Stomach (tissue), 9 donors: Measurements from ENCODE around the gene SLC15A3. TPM values are rescaled to one million over a fixed set of nuclear protein-coding genes. Genes with fewer than 3 reads are reported as not detected.

Experiments
- DNase-seq, 2 donors: peaks; one replicate each; pipeline versions ENCODE4 v3.0.0 to v3.0.0-alpha.2; 2013 to 2019
- H3K27ac ChIP-seq, 5 donors: fragments of 200-600 bp in 4 of 5; sonication (generic) in 4 of 5; one replicate each; pipeline ENCODE4 v1.5.1; 2013 to 2019; ENCODE audit warnings: mild to moderate bottlenecking in 1 of 5, moderate library complexity in 1 of 5
- H3K27me3 ChIP-seq, 3 donors: fragments of 200-600 bp; sonication (generic); one replicate each; pipeline ENCODE4 v1.5.1; 2017 to 2019; ENCODE audit warnings: mixed run types in 1 of 3
- H3K36me3 ChIP-seq, 4 donors: fragments of 200-600 bp; sonication (generic); 1 replicate in 3 of 4; 2 replicates in 1 of 4; pipeline ENCODE4 v1.5.1; 2016 to 2019
- H3K4me1 ChIP-seq, 4 donors: fragments of 200-600 bp; sonication (generic); one replicate each; pipeline ENCODE4 v1.5.1; 2016 to 2019
- H3K4me3 ChIP-seq, 4 donors: fragments of 200-600 bp; sonication (generic) in 3 of 4; one replicate each; pipeline ENCODE4 v1.5.1; 2016 to 2019; ENCODE audit warnings: mild to moderate bottlenecking in 1 of 4
- H3K9me3 ChIP-seq, 4 donors: fragments of 200-600 bp; sonication (generic); one replicate each; pipeline ENCODE4 v1.5.1; 2016 to 2019
- EP300 ChIP-seq: sonication (generic); formaldehyde crosslinking; IDR thresholded peaks from one replicate; pipeline ENCODE4 v1.6.1; 2017; ENCODE audit warnings: antibody characterized with exemption
- POLR2A ChIP-seq, 4 donors: fragments of 450-650 bp; IDR thresholded peaks; one replicate each; pipeline ENCODE4 v1.6.1; 2016; ENCODE audit warnings: antibody characterized with exemption in 4 of 4, control low read depth in 2 of 4, mild to moderate bottlenecking in 1 of 4, moderate library complexity in 1 of 4
- POLR2AphosphoS5 ChIP-seq, 3 donors: sonication (generic); formaldehyde crosslinking; IDR thresholded peaks; one replicate each; pipeline ENCODE4 v1.6.1; 2016; ENCODE audit warnings: antibody characterized with exemption in 3 of 3
- WGBS, 5 donors: extraction: QIAGEN DNeasy Blood & Tissue Kit in 3 of 5; methylation state at CpG; one replicate each; pipeline versions ENCODE4 v1.1.5 to v1.1.7; 2013 to 2018; 5-methylcytosine and 5-hydroxymethylcytosine counted together
- intact Hi-C: fragments of 100-400 bp; cut with DNase I; formaldehyde crosslinking; loops from one replicate; pipeline ENCODE4 v1.15.1; 2023; ENCODE audit warnings: low total_unique reads
- polyA plus RNA-seq, 3 donors: library from polyadenylated mRNA; stranded (reverse); fragments of 200-250 nt; gene quantifications; one replicate each; pipeline ENCODE4 v1.2.3, GENCODE V29; 2013
- small RNA-seq, 4 donors: library from RNA; depleted of rRNA; stranded (forward); fragments of <200 nt; gene quantifications; one replicate each; pipeline ENCODE3, GENCODE V24; 2016
- total RNA-seq, 5 donors: library from RNA; depleted of rRNA; stranded (reverse); fragments of >200 nt; gene quantifications; one replicate each; pipeline versions ENCODE4 v1.1.0 to v1.2.3, GENCODE V29; 2014 to 2016
- TF ChIP-seq, protein P1 (sequence below), 7 experiments: fragments of 450-650 bp in 4 of 7; fragments of 200-600 bp in 3 of 7; sonication (generic) in 3 of 7; IDR thresholded peaks; one replicate each; pipeline ENCODE4 v1.5.1; 2016 to 2019; ENCODE audit warnings: antibody characterized with exemption in 7 of 7, control low read depth in 2 of 7, mild to moderate bottlenecking in 1 of 7
- donor health status: healthy with polysubstance abuse.
- donor health status: Bipolar disorder and iron deficiency.
- donor health status: healthy.

Gene SLC15A3
- total and polyA plus RNA-seq, 8 donors = 7.9 to 33.6 (median 20.7) TPM

DNA sequence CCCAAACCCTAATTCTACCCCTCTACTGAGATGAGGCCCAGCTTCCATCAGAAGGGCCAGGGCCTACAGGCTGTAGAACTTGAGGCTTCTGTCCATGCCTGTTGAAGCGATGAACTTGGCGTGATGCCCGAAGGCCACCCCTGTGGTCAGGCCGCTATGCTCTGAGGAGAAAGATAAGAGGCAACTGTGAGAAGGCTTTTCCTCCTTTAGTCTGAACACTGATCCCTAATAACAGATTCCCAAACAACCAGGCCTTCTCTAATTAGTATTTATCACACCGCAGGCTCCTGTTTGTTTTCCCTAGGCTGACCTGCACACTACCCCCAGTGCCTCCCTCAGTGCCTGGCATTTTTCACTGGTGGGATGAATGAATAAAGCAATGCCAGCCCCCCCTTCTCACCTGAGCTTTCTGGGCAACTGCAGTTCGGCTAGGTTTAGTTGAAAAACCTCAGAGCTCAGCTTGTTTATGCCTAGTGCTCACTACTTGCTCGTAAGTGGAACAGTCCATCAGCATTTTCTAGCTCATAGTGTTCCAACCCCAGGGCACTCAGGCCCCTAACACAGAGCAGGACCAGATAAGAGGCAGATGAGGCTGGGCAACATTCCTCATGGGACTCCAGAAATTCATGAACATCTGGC lies 60.8 kb downstream of the SLC15A3 start:
- H3K4me1 ChIP-seq = peaks cover 0 to 20% (median 11%) of the 10 kb centered on the region in 4 donors
- WGBS, 5 donors = 56 to 70% (median 64%) methylated on average over 7 of the region's 7 CpGs
- intact Hi-C loops = no loop called here
- no peak overlapping the region for H3K27ac ChIP-seq
- peak in 1 of 2 donors; percentile 50 for DNase-seq
- peaks cover 28 to 70% (median 66%) of the 10 kb centered on the region in 4 donors for H3K36me3 ChIP-seq
- TF ChIP-seq POLR2AphosphoS5 (IDR thresholded peaks at IDR 0.05) = no peak
- TF ChIP-seq, protein P1, sequence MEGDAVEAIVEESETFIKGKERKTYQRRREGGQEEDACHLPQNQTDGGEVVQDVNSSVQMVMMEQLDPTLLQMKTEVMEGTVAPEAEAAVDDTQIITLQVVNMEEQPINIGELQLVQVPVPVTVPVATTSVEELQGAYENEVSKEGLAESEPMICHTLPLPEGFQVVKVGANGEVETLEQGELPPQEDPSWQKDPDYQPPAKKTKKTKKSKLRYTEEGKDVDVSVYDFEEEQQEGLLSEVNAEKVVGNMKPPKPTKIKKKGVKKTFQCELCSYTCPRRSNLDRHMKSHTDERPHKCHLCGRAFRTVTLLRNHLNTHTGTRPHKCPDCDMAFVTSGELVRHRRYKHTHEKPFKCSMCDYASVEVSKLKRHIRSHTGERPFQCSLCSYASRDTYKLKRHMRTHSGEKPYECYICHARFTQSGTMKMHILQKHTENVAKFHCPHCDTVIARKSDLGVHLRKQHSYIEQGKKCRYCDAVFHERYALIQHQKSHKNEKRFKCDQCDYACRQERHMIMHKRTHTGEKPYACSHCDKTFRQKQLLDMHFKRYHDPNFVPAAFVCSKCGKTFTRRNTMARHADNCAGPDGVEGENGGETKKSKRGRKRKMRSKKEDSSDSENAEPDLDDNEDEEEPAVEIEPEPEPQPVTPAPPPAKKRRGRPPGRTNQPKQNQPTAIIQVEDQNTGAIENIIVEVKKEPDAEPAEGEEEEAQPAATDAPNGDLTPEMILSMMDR (IDR thresholded peaks at IDR 0.05) = no peak
- no peak for TF ChIP-seq POLR2A (IDR thresholded peaks at IDR 0.05)
- no peak for TF ChIP-seq EP300
- no peaks in the 10 kb centered on the region for H3K9me3 ChIP-seq
- no peak overlapping the region for H3K4me3 ChIP-seq
- H3K27me3 ChIP-seq = no peaks in the 10 kb centered on the region

DNA sequence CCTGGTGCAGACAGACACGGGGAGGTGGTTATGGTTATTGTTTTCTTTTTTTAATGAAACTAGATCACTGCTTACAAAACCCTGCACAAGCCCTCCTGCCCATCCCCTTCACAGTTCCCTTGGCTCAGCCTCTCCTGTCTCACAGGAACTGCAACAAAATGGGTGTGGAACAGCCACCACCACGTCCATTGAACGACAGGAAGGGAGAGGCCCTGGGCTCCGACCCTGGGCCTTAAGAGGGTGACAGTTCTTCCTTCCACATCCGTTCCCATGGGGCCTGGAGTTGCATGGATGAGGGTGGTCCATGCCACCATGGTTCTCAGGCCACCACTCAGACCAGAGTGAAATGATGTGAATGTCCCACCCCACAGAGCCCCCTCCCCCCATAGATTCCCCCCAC lies 61.3 kb downstream of the SLC15A3 start:
- Histone ChIP-seq H3K4me1 (peaks cover 0 to 20% (median 11%) of the 10 kb centered on the region in 4 donors), H3K4me3 (no peak overlapping the region), H3K36me3 (peaks cover 23 to 65% (median 61%) of the 10 kb centered on the region in 4 donors), H3K9me3 (no peaks in the 10 kb centered on the region), H3K27me3 (no peaks in the 10 kb centered on the region), H3K27ac (no peak overlapping the region)
- DNase-seq = no peak
- 67 to 73% (median 68%) methylated on average over 5 of the region's 5 CpGs for WGBS, 5 donors
- intact Hi-C loops = no loop called here
- TF ChIP-seq, protein P1 (IDR thresholded peaks at IDR 0.05) = no peak
- TF ChIP-seq POLR2AphosphoS5 (IDR thresholded peaks at IDR 0.05) = no peak

DNA sequence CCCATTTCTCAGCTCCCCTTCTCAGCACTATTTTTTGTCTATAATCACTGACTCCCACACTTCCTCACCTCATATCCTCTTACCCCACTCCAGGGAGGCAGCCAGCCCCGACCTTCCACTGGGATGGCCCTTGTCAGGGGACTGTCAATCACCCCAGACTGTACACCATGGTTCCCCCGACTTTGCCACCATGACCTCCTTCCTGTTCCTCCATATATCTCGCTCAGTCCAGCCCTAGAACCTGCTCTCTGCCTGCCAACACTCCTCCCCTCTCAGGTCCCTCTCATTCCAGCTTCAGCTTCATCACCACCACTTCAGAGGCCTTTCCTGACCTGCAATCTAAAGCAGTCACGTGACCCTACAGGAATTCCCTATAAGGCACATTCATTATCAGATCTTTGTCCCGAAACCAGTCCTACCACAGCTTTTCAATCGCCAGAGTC lies 62.1 kb downstream of the SLC15A3 start:
- no peak for DNase-seq
- Histone ChIP-seq H3K9me3 (no peaks in the 10 kb centered on the region), H3K4me3 (no peak overlapping the region), H3K27ac (no peak overlapping the region), H3K36me3 (peaks cover 16 to 57% (median 53%) of the 10 kb centered on the region in 4 donors), H3K4me1 (peaks cover 0 to 20% (median 11%) of the 10 kb centered on the region in 4 donors), H3K27me3 (no peaks in the 10 kb centered on the region)
- TF ChIP-seq POLR2AphosphoS5 (IDR thresholded peaks at IDR 0.05) (no peak), POLR2A (IDR thresholded peaks at IDR 0.05) (no peak), EP300 (no peak)
- TF ChIP-seq, protein P1 (IDR thresholded peaks at IDR 0.05) = no peak
- intact Hi-C loops = no loop called here
- WGBS, 5 donors = 29 to 50% (median 37%) methylated on average over 6 of the region's 6 CpGs

DNA sequence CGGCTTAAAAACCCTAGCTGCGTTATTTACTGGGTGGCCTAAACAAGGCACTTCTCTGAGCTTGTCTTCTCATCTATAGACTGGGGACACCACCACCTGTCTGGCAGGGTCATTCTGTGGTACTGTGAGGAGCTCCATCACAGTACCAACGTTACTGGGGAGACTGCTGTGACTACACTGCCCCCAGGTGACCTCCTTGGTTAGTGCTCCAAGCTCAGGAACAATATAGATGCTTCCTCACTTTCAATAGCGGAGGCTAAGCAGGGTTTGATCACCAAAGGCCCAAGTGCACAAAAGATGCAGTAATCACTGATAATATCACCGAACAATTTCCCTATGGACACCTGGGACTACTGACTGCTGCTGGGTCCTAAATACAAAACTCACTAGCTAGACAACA lies 64.4 kb downstream of the SLC15A3 start:
- WGBS, 5 donors = 48 to 52% (median 49%) methylated on average over 5 of the region's 5 CpGs
- intact Hi-C loops = no loop called here

More for the DNA sequence above, 64.4 kb downstream of the SLC15A3 start:
- DNase-seq = peak; percentile 61 to 79
- TF ChIP-seq, protein P1 (IDR thresholded peaks at IDR 0.05) = peak in 5 of 7 experiments; percentile 33 to 59 (median 53)
- TF ChIP-seq EP300 (no peak), POLR2A (IDR thresholded peaks at IDR 0.05) (no peak), POLR2AphosphoS5 (IDR thresholded peaks at IDR 0.05) (peak in 1 of 3 donors; percentile 27)
- H3K9me3 ChIP-seq = no peaks in the 10 kb centered on the region
- H3K27me3 ChIP-seq = no peaks in the 10 kb centered on the region
- H3K4me1 ChIP-seq = peaks cover 0 to 20% (median 11%) of the 10 kb centered on the region in 4 donors
- no peak overlapping the region for H3K27ac ChIP-seq
- no peak overlapping the region for H3K4me3 ChIP-seq
- peaks cover 0 to 34% (median 30%) of the 10 kb centered on the region in 4 donors for H3K36me3 ChIP-seq

Small RNAs within 50 kb of the gene (small RNA-seq; reads per million reads assigned to genes)
- gene RNU6-933P = 0 reads per million in 4 donors

Other genes with a start within 250 kb of the SLC15A3 start
- not detected for gene MS4A18, start 227.5 kb downstream of the SLC15A3 start, total RNA-seq
- under 1 TPM in 1 of 3 donors, not detected in 2; 0.19 TPM for gene MS4A18, start 227.5 kb downstream of the SLC15A3 start, polyA plus RNA-seq
- gene MS4A15, start 195.3 kb downstream of the SLC15A3 start, total RNA-seq = not detected
- not detected for gene MS4A15, start 195.3 kb downstream of the SLC15A3 start, polyA plus RNA-seq
- gene MS4A10, start 166.8 kb downstream of the SLC15A3 start, total RNA-seq = under 1 TPM in 1 of 5 donors, not detected in 4; 0.18 TPM
- not detected for gene MS4A10, start 166.8 kb downstream of the SLC15A3 start, polyA plus RNA-seq
- 10 to 100 TPM in 3 of 5 donors, 1 to 10 TPM in 2; 7.0 to 37.9 (median 12.9) TPM for gene CCDC86, start 110.1 kb downstream of the SLC15A3 start, total RNA-seq
- gene CCDC86, start 110.1 kb downstream of the SLC15A3 start, polyA plus RNA-seq = 10 to 100 TPM; 15.2 to 18.6 (median 17.1) TPM
- gene PTGDR2, start 96.2 kb downstream of the SLC15A3 start, total RNA-seq = 10 to 100 TPM in 3 of 5 donors, not detected in 2; 11.9 to 67.8 (median 27.7) TPM
- 10 to 100 TPM in 1 of 3 donors, 1 to 10 TPM in 2; 2.1 to 12.7 (median 8.2) TPM for gene PTGDR2, start 96.2 kb downstream of the SLC15A3 start, polyA plus RNA-seq
- under 1 TPM in 1 of 5 donors, not detected in 4; 0.72 TPM for gene ZP1, start 84.6 kb downstream of the SLC15A3 start, total RNA-seq
- gene ZP1, start 84.6 kb downstream of the SLC15A3 start, polyA plus RNA-seq = 1 to 10 TPM in 2 of 3 donors, under 1 TPM in 1; 0.43 to 8.6 (median 4.1) TPM
- gene PRPF19, start 45.6 kb downstream of the SLC15A3 start, total RNA-seq = 10 to 100 TPM in 4 of 5 donors, 1 to 10 TPM in 1; 3.5 to 71.9 (median 41.9) TPM
- gene PRPF19, start 45.6 kb downstream of the SLC15A3 start, polyA plus RNA-seq = 10 to 100 TPM; 54.7 to 86.1 (median 67.2) TPM
- gene TMEM109, start 38.0 kb downstream of the SLC15A3 start, total RNA-seq = 10 to 100 TPM; 27.4 to 97.0 (median 80.8) TPM
- 100 to 1,000 TPM in 1 of 3 donors, 10 to 100 TPM in 2; 31.2 to 122 (median 50.1) TPM for gene TMEM109, start 38.0 kb downstream of the SLC15A3 start, polyA plus RNA-seq
- 100 to 1,000 TPM in 1 of 5 donors, 10 to 100 TPM in 3, 1 to 10 TPM in 1; 8.4 to 142 (median 29.2) TPM for gene TMEM132A, start 27.7 kb downstream of the SLC15A3 start, total RNA-seq
- 10 to 100 TPM in 2 of 3 donors, 1 to 10 TPM in 1; 8.4 to 62.9 (median 25.2) TPM for gene TMEM132A, start 27.7 kb downstream of the SLC15A3 start, polyA plus RNA-seq
- gene CD6, start 19.5 kb upstream of the SLC15A3 start, total RNA-seq = 1 to 10 TPM in 3 of 5 donors, not detected in 2; 1.6 to 2.8 (median 2.3) TPM
- 1 to 10 TPM; 1.1 to 1.2 (median 1.1) TPM for gene CD6, start 19.5 kb upstream of the SLC15A3 start, polyA plus RNA-seq
- 10 to 100 TPM in 1 of 5 donors, 1 to 10 TPM in 1, not detected in 3; 1.7 to 14.2 TPM for gene CD5, start 150.3 kb upstream of the SLC15A3 start, total RNA-seq
- gene CD5, start 150.3 kb upstream of the SLC15A3 start, polyA plus RNA-seq = 1 to 10 TPM in 1 of 3 donors, under 1 TPM in 2; 0.53 to 1.1 (median 0.75) TPM
- 10 to 100 TPM in 4 of 5 donors, 1 to 10 TPM in 1; 6.4 to 53.6 (median 37.1) TPM for gene VPS37C, start 209.2 kb upstream of the SLC15A3 start, total RNA-seq
- 10 to 100 TPM; 13.8 to 28.4 (median 26.9) TPM for gene VPS37C, start 209.2 kb upstream of the SLC15A3 start, polyA plus RNA-seq